Measurements from ENCODE around the gene CCDC187. TPM values are rescaled to one million over a fixed set of nuclear protein-coding genes. Genes with fewer than 3 reads are reported as not detected.

Gene CCDC187
- total RNA-seq, 1 experiment from 2014 or later = 2.7 TPM

DNA sequence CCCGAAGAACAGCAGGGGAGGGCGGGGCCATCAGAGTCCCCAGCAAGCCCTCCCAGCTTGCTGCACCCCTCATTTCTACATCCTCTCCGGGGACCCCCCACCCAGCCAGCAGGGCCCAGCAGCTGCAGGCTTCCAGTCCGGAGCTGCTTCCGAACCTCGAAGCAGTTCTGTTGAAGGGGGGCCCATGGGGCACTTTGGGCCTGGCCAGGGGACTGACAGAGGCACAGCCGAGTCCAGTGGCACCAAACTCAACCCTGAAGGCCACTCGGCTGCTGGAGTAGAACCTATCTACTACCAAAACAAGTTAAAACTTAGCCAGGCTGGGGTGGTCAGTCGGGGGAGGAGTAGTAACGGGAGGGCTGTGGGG, 8.1 kb upstream of the CCDC187 start:
- ChIA-PET POLR2A (ENCODE audit: unreplicated experiment) (no interaction called here), CTCF (interaction anchor here (1.0 kb wide), 1 partner anchor 89 kb away, joined by 5 read pairs; no protein-coding TSS in a partner anchor)
- intact Hi-C loops (cut with micrococcal nuclease; ENCODE audit: unreplicated experiment) = loop anchor here (1.0 to 10.0 kb wide), 4 partner anchors 60 to 323 kb away; partner anchors contain the start of genes CARD9 and SNAPC4
- Histone ChIP-seq H3K4me1 (replicated peaks; ENCODE audit: insufficient read depth) (peaks cover 10% of the 10 kb centered on the region), H3K79me2 (ENCODE audit: low read depth) (no peaks in the 10 kb centered on the region), H3F3A (ENCODE audit: insufficient read depth, low read depth) (peaks cover 21% of the 10 kb centered on the region), H3K4me3 (no peak overlapping the region), H3K9me2 (ENCODE audit: insufficient read depth) (no peaks in the 10 kb centered on the region), H3K36me3 (ENCODE audit: low read depth) (no peaks in the 10 kb centered on the region), H4K20me1 (ENCODE audit: insufficient read depth) (no peaks in the 10 kb centered on the region), H2AFZ (no peak overlapping the region), H3K27me3 (ENCODE audit: insufficient read depth, low read depth) (peaks cover 7% of the 10 kb centered on the region; the same call in 1 of the 2 replicates), H3K27ac (no peak overlapping the region), H3K9me3 (ENCODE audit: insufficient read depth, low read depth) (no peaks in the 10 kb centered on the region), H3K4me2 (peak overlapping the region; percentile 64)
- TF ChIP-seq, protein P1, sequence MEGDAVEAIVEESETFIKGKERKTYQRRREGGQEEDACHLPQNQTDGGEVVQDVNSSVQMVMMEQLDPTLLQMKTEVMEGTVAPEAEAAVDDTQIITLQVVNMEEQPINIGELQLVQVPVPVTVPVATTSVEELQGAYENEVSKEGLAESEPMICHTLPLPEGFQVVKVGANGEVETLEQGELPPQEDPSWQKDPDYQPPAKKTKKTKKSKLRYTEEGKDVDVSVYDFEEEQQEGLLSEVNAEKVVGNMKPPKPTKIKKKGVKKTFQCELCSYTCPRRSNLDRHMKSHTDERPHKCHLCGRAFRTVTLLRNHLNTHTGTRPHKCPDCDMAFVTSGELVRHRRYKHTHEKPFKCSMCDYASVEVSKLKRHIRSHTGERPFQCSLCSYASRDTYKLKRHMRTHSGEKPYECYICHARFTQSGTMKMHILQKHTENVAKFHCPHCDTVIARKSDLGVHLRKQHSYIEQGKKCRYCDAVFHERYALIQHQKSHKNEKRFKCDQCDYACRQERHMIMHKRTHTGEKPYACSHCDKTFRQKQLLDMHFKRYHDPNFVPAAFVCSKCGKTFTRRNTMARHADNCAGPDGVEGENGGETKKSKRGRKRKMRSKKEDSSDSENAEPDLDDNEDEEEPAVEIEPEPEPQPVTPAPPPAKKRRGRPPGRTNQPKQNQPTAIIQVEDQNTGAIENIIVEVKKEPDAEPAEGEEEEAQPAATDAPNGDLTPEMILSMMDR (conservative IDR thresholded peaks at IDR 0.05) = no peak
- TF ChIP-seq EZH2 (IDR thresholded peaks at IDR 0.05; ENCODE audit: low read depth) = no peak
- no peak for DNase-seq
- BruUV-seq (replicated peaks) = no TSS peak

DNA sequence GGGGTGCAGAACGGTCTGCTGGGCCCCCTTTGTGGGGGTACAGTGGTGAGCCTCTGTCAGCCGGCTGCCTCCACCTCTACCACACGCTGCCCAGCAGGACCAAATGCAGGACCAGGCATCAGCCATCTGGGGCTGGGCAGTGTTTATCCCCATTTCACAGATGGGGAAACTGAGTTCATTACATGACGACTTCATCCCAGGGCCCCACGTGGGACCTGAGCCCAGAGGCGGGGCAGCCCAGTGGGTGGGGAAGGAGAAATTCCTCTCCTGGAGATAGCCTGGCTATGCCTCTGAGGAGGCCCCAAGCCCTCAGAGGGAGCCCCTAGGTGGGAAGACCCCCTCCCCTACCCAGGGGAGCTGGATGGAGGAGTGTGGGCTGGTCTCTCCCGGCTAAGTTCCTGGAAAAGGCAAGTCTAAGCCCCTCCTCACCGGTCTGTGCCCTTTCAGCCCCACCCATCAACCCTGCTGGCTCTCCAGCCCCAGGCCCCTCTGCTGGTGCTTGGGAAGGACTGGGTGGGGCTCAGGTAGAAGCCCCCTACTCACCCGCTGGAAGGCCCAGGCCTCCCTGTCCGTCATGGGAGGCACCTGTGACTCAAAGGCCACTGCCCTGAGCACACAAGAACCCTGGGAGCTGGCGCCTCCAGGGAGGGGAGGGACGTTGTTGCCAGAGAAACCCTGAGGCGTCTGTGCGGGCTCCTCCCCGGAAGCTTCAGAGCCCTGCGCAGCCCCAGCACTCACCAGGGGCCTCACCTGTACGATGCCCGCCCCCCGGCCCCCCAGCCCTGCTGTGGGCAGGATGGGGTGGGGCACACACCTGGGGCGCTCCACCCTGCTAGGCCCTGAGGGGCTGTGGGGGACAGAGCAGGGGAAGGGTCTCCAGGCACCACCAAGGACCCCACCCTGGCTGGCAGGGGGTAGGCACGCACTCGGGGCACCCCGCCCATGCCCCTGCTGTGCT, 7.4 kb upstream of the CCDC187 start:
- Histone ChIP-seq H3K79me2 (ENCODE audit: low read depth) (no peaks in the 10 kb centered on the region), H3K4me1 (replicated peaks; ENCODE audit: insufficient read depth) (peaks cover 10% of the 10 kb centered on the region), H3F3A (ENCODE audit: insufficient read depth, low read depth) (peaks cover 27% of the 10 kb centered on the region), H4K20me1 (ENCODE audit: insufficient read depth) (no peaks in the 10 kb centered on the region), H3K4me2 (peak overlapping the region; percentile 64), H2AFZ (no peak overlapping the region), H3K9me2 (ENCODE audit: insufficient read depth) (no peaks in the 10 kb centered on the region), H3K9me3 (ENCODE audit: insufficient read depth, low read depth) (no peaks in the 10 kb centered on the region), H3K4me3 (no peak overlapping the region), H3K27me3 (ENCODE audit: insufficient read depth, low read depth) (peaks cover 7% of the 10 kb centered on the region; the same call in 1 of the 2 replicates), H3K36me3 (ENCODE audit: low read depth) (no peaks in the 10 kb centered on the region), H3K27ac (no peak overlapping the region)
- CTCF ChIA-PET = interaction anchor here (0.7 to 1.0 kb wide), 2 partner anchors 90 to 176 kb away, joined by 3 to 5 read pairs; no protein-coding TSS in a partner anchor
- TF ChIP-seq, protein P1 (conservative IDR thresholded peaks at IDR 0.05) = no peak
- TF ChIP-seq EZH2 (IDR thresholded peaks at IDR 0.05; ENCODE audit: low read depth) = no peak
- BruUV-seq (replicated peaks) = TSS peak; percentile 41
- POLR2A ChIA-PET (ENCODE audit: unreplicated experiment) = no interaction called here
- DNase-seq = peak; percentile 66 to 80
- intact Hi-C loops (cut with micrococcal nuclease; ENCODE audit: unreplicated experiment) = loop anchor here (1.0 to 10.0 kb wide), 4 partner anchors 61 to 323 kb away; partner anchors contain the start of genes CARD9 and SNAPC4

DNA sequence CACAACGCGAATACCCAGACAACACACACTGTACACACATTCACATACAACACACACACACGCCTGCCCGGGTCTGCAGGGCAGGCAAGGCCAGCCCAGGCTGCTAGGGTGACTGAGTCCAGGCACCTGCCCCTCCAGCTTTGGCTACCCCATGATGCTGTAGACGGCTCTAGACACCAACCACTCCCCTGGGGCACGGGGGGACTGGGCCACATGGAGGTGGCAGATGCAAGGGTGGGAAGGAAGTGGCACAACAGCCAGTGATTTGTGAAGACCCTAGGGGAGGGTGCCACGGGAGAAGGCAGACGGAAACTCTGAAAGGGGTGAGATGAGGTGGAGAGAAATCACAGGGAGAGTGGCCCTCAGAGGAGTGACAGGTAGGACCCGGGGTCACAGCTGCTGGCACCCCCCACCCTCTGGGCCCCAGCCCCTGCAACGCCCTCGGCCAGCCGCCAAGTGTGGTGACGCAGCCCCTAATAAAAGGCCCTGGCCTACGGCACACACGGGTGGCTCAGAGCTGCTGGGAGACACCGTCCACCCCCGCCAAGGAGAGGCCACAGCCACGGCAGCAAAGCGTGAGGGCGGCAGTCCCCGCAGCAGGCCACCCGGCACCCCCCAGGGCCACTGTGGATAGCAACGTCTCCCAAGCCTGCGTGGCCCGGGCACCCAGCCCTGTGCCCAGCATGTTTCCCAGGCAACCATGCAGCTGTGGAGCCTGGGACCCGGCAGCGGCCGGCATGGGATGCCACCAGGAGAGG, 6.6 kb upstream of the CCDC187 start:
- intact Hi-C loops (cut with micrococcal nuclease; ENCODE audit: unreplicated experiment) = loop anchor here (5.0 to 10.0 kb wide), 2 partner anchors 62 to 324 kb away; partner anchors contain the start of gene CARD9
- POLR2A ChIA-PET (ENCODE audit: unreplicated experiment) = interaction anchor here (0.5 kb wide), 1 partner anchor 181 kb away, joined by 5 read pairs; no protein-coding TSS in a partner anchor
- H3K4me3 ChIP-seq = no peak overlapping the region

More for the DNA sequence above, 6.6 kb upstream of the CCDC187 start:
- Histone ChIP-seq H3K36me3 (ENCODE audit: low read depth) (no peaks in the 10 kb centered on the region), H3K4me1 (replicated peaks; ENCODE audit: insufficient read depth) (peaks cover 10% of the 10 kb centered on the region), H3K27me3 (ENCODE audit: insufficient read depth, low read depth) (0 out of 2 replicates have a peak, but pooled peaks cover 2% of the 10 kb centered on the region), H3K9me2 (ENCODE audit: insufficient read depth) (no peaks in the 10 kb centered on the region), H2AFZ (no peak overlapping the region), H3K79me2 (ENCODE audit: low read depth) (no peaks in the 10 kb centered on the region), H4K20me1 (ENCODE audit: insufficient read depth) (no peaks in the 10 kb centered on the region), H3F3A (ENCODE audit: insufficient read depth, low read depth) (peaks cover 27% of the 10 kb centered on the region), H3K9me3 (ENCODE audit: insufficient read depth, low read depth) (no peaks in the 10 kb centered on the region), H3K27ac (no peak overlapping the region), H3K4me2 (no peak overlapping the region)
- CTCF ChIA-PET = no interaction called here
- DNase-seq = no peak
- TF ChIP-seq, protein P1 (conservative IDR thresholded peaks at IDR 0.05) = no peak
- no peak for TF ChIP-seq EZH2 (IDR thresholded peaks at IDR 0.05; ENCODE audit: low read depth)
- BruUV-seq (replicated peaks) = no TSS peak
